CD4-positive, alpha-beta T cell (primary cell): ENCODE data around the gene COL23A1. TPM values are rescaled to one million over a fixed set of nuclear protein-coding genes. Genes with fewer than 3 reads are reported as not detected.
A peak's percentile ranks its signal among the peaks of the same experiment; 100 is the strongest.
"Not testable (repeated sequence)": the region's sequence is repeated elsewhere in the genome, so short reads cannot be mapped to it uniquely, and the experiment has no call there.

Experiments
- ATAC-seq: fragments of 200-7000 bp; cut with Tn5 transposase; one replicate; pipeline ENCODE4 v1.10.0; 2022; ENCODE audit warnings: mild to moderate bottlenecking; ENCODE audit not compliant: poor library complexity
- CTCF ChIA-PET: fragments of 350-600 bp; sonication (Branson Sonifier 250); formaldehyde crosslinking; loops from one replicate; lab custom pipeline; 2021; ENCODE audit warnings: antibody characterized with exemption, inconsistent platforms; lab: Charles Lee
- POLR2A ChIA-PET: fragments of 350-600 bp; sonication (Branson Sonifier 250); formaldehyde crosslinking; loops from one replicate; lab custom pipeline; 2021; ENCODE audit warnings: antibody characterized with exemption, inconsistent platforms; lab: Charles Lee
- DNase-seq, 14 experiments: peaks; one replicate each; pipeline ENCODE4 v3.0.0-alpha.2; 2013 to 2020; ENCODE audit warnings: mixed read lengths in 2 of 14
- H3K27ac ChIP-seq, 2 donors: one replicate each; pipeline versions ENCODE4 v1.5.1 to v1.7.0; 2013; ENCODE audit warnings: low read length in 2 of 2, low read depth in 1 of 2, mild to moderate bottlenecking in 1 of 2
- H3K27me3 ChIP-seq, 2 experiments: 1 replicate in 1 of 2; 2 replicates in 1 of 2; pipeline versions ENCODE4 v1.6.1 to v1.7.0; 2013; ENCODE audit warnings: low read length in 2 of 2, control low read depth in 1 of 2, mild to moderate bottlenecking in 1 of 2, moderate library complexity in 1 of 2; ENCODE audit not compliant: insufficient read depth in 2 of 2, control insufficient read depth in 1 of 2
- H3K36me3 ChIP-seq: one replicate; pipeline ENCODE4 v1.6.1; 2013; ENCODE audit warnings: low read length, control low read depth; ENCODE audit not compliant: insufficient read depth
- H3K4me1 ChIP-seq: one replicate; pipeline ENCODE4 v1.6.1; 2013; ENCODE audit warnings: low read length, control low read depth; ENCODE audit not compliant: insufficient read depth
- H3K4me3 ChIP-seq: one replicate; pipeline ENCODE4 v1.5.1; 2013; ENCODE audit warnings: mild to moderate bottlenecking, low read length, moderate library complexity
- H3K9me3 ChIP-seq, 2 experiments: 1 replicate in 1 of 2; 2 replicates in 1 of 2; pipeline versions ENCODE4 v1.6.1 to v1.7.0; 2013; ENCODE audit warnings: low read length in 2 of 2, mild to moderate bottlenecking in 2 of 2, control low read depth in 1 of 2, moderate library complexity in 1 of 2; ENCODE audit not compliant: control insufficient read depth in 1 of 2, insufficient read depth in 1 of 2
- H3K27ac Mint-ChIP-seq: one replicate; pipeline ENCODE4 v1.8.0; 2020; ENCODE audit warnings: mixed read lengths
- H3K27me3 Mint-ChIP-seq: one replicate; pipeline ENCODE4 v1.8.0; 2021; ENCODE audit warnings: mixed read lengths
- H3K36me3 Mint-ChIP-seq: one replicate; pipeline ENCODE4 v1.8.0; 2021; ENCODE audit warnings: low read depth, mixed read lengths
- H3K4me1 Mint-ChIP-seq: one replicate; pipeline ENCODE4 v1.8.0; 2021; ENCODE audit warnings: low read depth, mixed read lengths
- H3K4me3 Mint-ChIP-seq: one replicate; pipeline ENCODE4 v1.8.0; 2020; ENCODE audit warnings: mild to moderate bottlenecking, mixed read lengths
- H3K9me3 Mint-ChIP-seq: one replicate; pipeline ENCODE4 v1.8.0; 2020; ENCODE audit warnings: mixed read lengths
- CTCF ChIP-seq: fragments of 200-600 bp; IDR thresholded peaks from one replicate; pipeline ENCODE4 v1.8.0; 2022; ENCODE audit warnings: antibody characterized with exemption, mild to moderate bottlenecking
- intact Hi-C, 2 experiments: fragments of 100-400 bp; cut with DNase I in 1 of 2; cut with micrococcal nuclease in 1 of 2; formaldehyde crosslinking; loops; one replicate each; pipeline versions ENCODE4 v1.15.1 to v1.9.0; 2023 to 2025; cut with DNase I, micrococcal nuclease
- total RNA-seq, 174 experiments: library from RNA in 2 of 174; stranded (reverse) in 2 of 174; gene quantifications; one replicate each; pipeline ENCODE4 v1.2.3 and lab custom pipeline; 2021 to 2026

The COL23A1 gene
- total RNA-seq, 2 experiments from 2014 or later, result not detected

- TF ChIP-seq CTCF, result no peak
- no peaks in the 10 kb centered on the region for H3K4me1 ChIP-seq
- DNase-seq (no peak), ATAC-seq (no peak)
- H3K4me3 ChIP-seq, result no peak overlapping the region
- Mint-ChIP-seq H3K27ac (no peak overlapping the region), H3K27me3 (no peaks in the 10 kb centered on the region), H3K9me3 (no peaks in the 10 kb centered on the region), H3K36me3 (no peaks in the 10 kb centered on the region), H3K4me3 (no peak overlapping the region), H3K4me1 (no peaks in the 10 kb centered on the region)
- H3K36me3 ChIP-seq, result no peaks in the 10 kb centered on the region
- no peak overlapping the region for H3K27ac ChIP-seq
- ChIA-PET POLR2A (no interaction called here), CTCF (no interaction called here)
- H3K27me3 ChIP-seq, result no peaks in the 10 kb centered on the region
- H3K9me3 ChIP-seq, result peaks cover 0 to 25% of the 10 kb centered on the region in 2 experiments
- intact Hi-C loops, result no loop called here
Measured at GRCh38 chr5:178319541-178320041, 270.6 kb downstream of the COL23A1 start.

GRCh38 chr5:178318893-178319292 is 271.3 kb downstream of the COL23A1 start:
- POLR2A ChIA-PET, result no interaction called here
- ATAC-seq, result no peak
- no peaks in the 10 kb centered on the region for H3K9me3 Mint-ChIP-seq

GRCh38 chr5:178318382-178318781 is 271.8 kb downstream of the COL23A1 start:
- TF ChIP-seq CTCF, result no peak
- Histone ChIP-seq H3K4me1 (no peaks in the 10 kb centered on the region), H3K36me3 (no peaks in the 10 kb centered on the region), H3K27me3 (no peaks in the 10 kb centered on the region), H3K9me3 (peaks cover 0 to 25% of the 10 kb centered on the region in 2 experiments), H3K27ac (no peak overlapping the region), H3K4me3 (no peak overlapping the region)
- Mint-ChIP-seq H3K4me1 (no peaks in the 10 kb centered on the region), H3K27ac (no peak overlapping the region), H3K36me3 (no peaks in the 10 kb centered on the region), H3K27me3 (peaks cover 4% of the 10 kb centered on the region), H3K9me3 (no peaks in the 10 kb centered on the region), H3K4me3 (no peak overlapping the region)
- ChIA-PET CTCF (no interaction called here), POLR2A (no interaction called here)
- DNase-seq (no peak), ATAC-seq (no peak)
- intact Hi-C loops, result no loop called here

More at GRCh38 chr5:178318893-178319292, 271.3 kb downstream of the COL23A1 start:
- H3K4me3 ChIP-seq, result no peak overlapping the region
- H3K9me3 ChIP-seq, result peaks cover 0 to 25% of the 10 kb centered on the region in 2 experiments
- H3K36me3 Mint-ChIP-seq, result no peaks in the 10 kb centered on the region
- H3K4me1 ChIP-seq, result no peaks in the 10 kb centered on the region
- H3K4me3 Mint-ChIP-seq, result no peak overlapping the region
- no peak for TF ChIP-seq CTCF
- intact Hi-C loops, result no loop called here
- no peaks in the 10 kb centered on the region for H3K27me3 Mint-ChIP-seq
- no peaks in the 10 kb centered on the region for H3K36me3 ChIP-seq
- CTCF ChIA-PET, result no interaction called here
- H3K4me1 Mint-ChIP-seq, result no peaks in the 10 kb centered on the region
- DNase-seq, result no peak
- no peaks in the 10 kb centered on the region for H3K27me3 ChIP-seq
- H3K27ac ChIP-seq, result no peak overlapping the region
- no peak overlapping the region for H3K27ac Mint-ChIP-seq

GRCh38 chr5:178317727-178318126 is 272.5 kb downstream of the COL23A1 start:
- POLR2A ChIA-PET, H3K27me3 ChIP-seq, H3K4me1 Mint-ChIP-seq, H3K36me3 ChIP-seq, CTCF ChIA-PET, H3K27me3 Mint-ChIP-seq, H3K4me3 ChIP-seq, H3K4me3 Mint-ChIP-seq, H3K36me3 Mint-ChIP-seq, H3K27ac Mint-ChIP-seq, intact Hi-C loops, H3K4me1 ChIP-seq, H3K27ac ChIP-seq, H3K9me3 Mint-ChIP-seq, ATAC-seq: not testable (repeated sequence)
- H3K9me3 ChIP-seq, result peaks cover 0 to 25% of the 10 kb centered on the region in 2 experiments
- DNase-seq, result peak in 1 of 14 experiments; percentile 24
